ENCODE data around the gene COQ6. TPM values are rescaled to one million over a fixed set of nuclear protein-coding genes. Genes with fewer than 3 reads are reported as not detected.

Gene COQ6
- total and polyA plus RNA-seq, 2 of the 8 experiments (the other 6 are each of a cell fraction or from before 2014, with no cell fraction given): 9.5 to 15.5 TPM

GRCh38 chr14:73988065-73988464 lies 38.0 kb downstream of the COQ6 start:
- ChIA-PET CTCF (ENCODE audit: partially characterized antibody) (interaction anchor here (0.7 to 1.1 kb wide), 2 partner anchors 14 to 30 kb away, joined by 3 to 4 read pairs; no protein-coding TSS in a partner anchor), POLR2A (ENCODE audit: partially characterized antibody) (interaction anchor here (1.5 kb wide), 1 partner anchor 15 kb away, joined by 3 read pairs; no protein-coding TSS in a partner anchor)
- no peaks in the 10 kb centered on the region for H4K20me1 ChIP-seq (replicated peaks in 1 of 2; ENCODE audit: control insufficient read depth in 1 of 2, insufficient read depth in 2 of 2, low read length in 2 of 2)
- H3K79me1 ChIP-seq (ENCODE audit: low read depth, low read length): no peaks in the 10 kb centered on the region
- no peak overlapping the region for H2BK12ac ChIP-seq (ENCODE audit: low read depth, low read length)
- H3K9me3 ChIP-seq (ENCODE audit: insufficient read depth in 2 of 2, low read depth in 1 of 2, low read length in 1 of 2): no peaks in the 10 kb centered on the region
- no peak overlapping the region for H4K91ac ChIP-seq (replicated peaks; ENCODE audit: insufficient read length, low read length)
- DNase-seq (ENCODE audit: low read depth in 1 of 2, low spot score in 2 of 2) (no peak), FAIRE-seq (no peak)
- no peak overlapping the region for H2AFZ ChIP-seq (ENCODE audit: low read length)
- no peak overlapping the region for H3K18ac ChIP-seq (ENCODE audit: extremely low read depth, low read length)
- no peaks in the 10 kb centered on the region for H3K23me2 ChIP-seq (ENCODE audit: low read depth, low read length)
- H4K5ac ChIP-seq (ENCODE audit: insufficient read length, low read depth, low read length): no peak overlapping the region
- H3K27me3 ChIP-seq (replicated peaks in 1 of 4; ENCODE audit: control insufficient read depth in 3 of 4, extremely low read depth in 1 of 4, insufficient read depth in 3 of 4, low read length in 3 of 4): no peaks in the 10 kb centered on the region
- no peak overlapping the region for H2BK5ac ChIP-seq (ENCODE audit: low read depth, low read length)
- no peaks in the 10 kb centered on the region for H3K4me1 ChIP-seq (replicated peaks in 1 of 4; ENCODE audit: control insufficient read depth in 3 of 4, insufficient read depth in 4 of 4, low read length in 3 of 4)
- H4K8ac ChIP-seq (ENCODE audit: extremely low read depth, insufficient read depth, low read length): no peak overlapping the region
- H3K14ac ChIP-seq (ENCODE audit: insufficient read length): no peak overlapping the region
- no peak overlapping the region for H2BK20ac ChIP-seq (ENCODE audit: low read length)
- no peak overlapping the region for H2AK5ac ChIP-seq (ENCODE audit: low read depth, low read length)
- H3K79me2 ChIP-seq (ENCODE audit: control insufficient read depth in 1 of 2, insufficient read depth in 2 of 2, low read length in 2 of 2): no peaks in the 10 kb centered on the region
- H3K56ac ChIP-seq (replicated peaks; ENCODE audit: insufficient read length, low read depth, low read length): no peak overlapping the region
- H2BK120ac ChIP-seq (replicated peaks; ENCODE audit: low read depth, low read length): no peak overlapping the region
- H3K36me3 ChIP-seq (ENCODE audit: control insufficient read depth in 2 of 4, insufficient read depth in 4 of 4, low read length in 3 of 4): peaks cover 0 to 8% (median 0%) of the 10 kb centered on the region in 4 experiments; a peak in 1 of 8 replicates
- no peak overlapping the region for H3K4ac ChIP-seq (replicated peaks; ENCODE audit: insufficient read length, low read depth, low read length)
- 90% methylated on average over 3 of the region's 3 CpGs; no CpG with 5 or more reads in 1 of the 2 experiments for WGBS, 2 experiments (ENCODE audit: extremely low coverage in 1 of 2, insufficient coverage in 1 of 2, insufficient read length in 1 of 2, insufficient replicate concordance in 2 of 2, low coverage in 1 of 2, low lambda C conversion rate in 2 of 2, missing lambda C conversion rate in 1 of 2)
- H2BK15ac ChIP-seq (ENCODE audit: low read length): no peak overlapping the region
- H3K27ac ChIP-seq (ENCODE audit: low read depth, low read length): no peak overlapping the region
- H3K4me2 ChIP-seq (ENCODE audit: insufficient read depth in 1 of 2, low read depth in 2 of 2, low read length in 2 of 2): no peak overlapping the region
- no peak overlapping the region for H3K9ac ChIP-seq (replicated peaks in 1 of 4; ENCODE audit: extremely low read depth in 1 of 4, low read depth in 3 of 4, low read length in 3 of 4)
- no peak overlapping the region for H3K4me3 ChIP-seq (ENCODE audit: extremely low read depth in 1 of 4, insufficient read depth in 2 of 4, low read depth in 3 of 4, low read length in 4 of 4)
- no peak overlapping the region for H3K23ac ChIP-seq (ENCODE audit: insufficient read length)
- TF ChIP-seq KDM5A (IDR thresholded peaks at IDR 0.05; ENCODE audit: low read length): no peak
- TF ChIP-seq GTF2F1 (IDR thresholded peaks at IDR 0.05; ENCODE audit: borderline replicate concordance, low read depth, low read length): no peak
- no peak for TF ChIP-seq BRCA1 (IDR thresholded peaks at IDR 0.05; ENCODE audit: low read depth, low read length)
- TF ChIP-seq KDM1A (IDR thresholded peaks at IDR 0.05; ENCODE audit: borderline replicate concordance, low read length): no peak
- TF ChIP-seq RNF2 (IDR thresholded peaks at IDR 0.05; ENCODE audit: borderline replicate concordance, low read depth, low read length, missing control alignments, poor library complexity, severe bottlenecking): no peak
- TF ChIP-seq TEAD4 (IDR thresholded peaks at IDR 0.05; ENCODE audit: low read depth, low read length): no peak
- no peak for TF ChIP-seq CHD2 (IDR thresholded peaks at IDR 0.05; ENCODE audit: low read length)
- TF ChIP-seq TCF12 (IDR thresholded peaks at IDR 0.05; ENCODE audit: low read depth, low read length): no peak
- TF ChIP-seq EZH2 (IDR thresholded peaks at IDR 0.05; ENCODE audit: low read depth, low read length, severe bottlenecking): no peak
- no peak for TF ChIP-seq POLR2A (IDR thresholded peaks at IDR 0.05; ENCODE audit: control extremely low read depth in 1 of 2, low read depth in 2 of 2, low read length in 2 of 2)
- no peak for TF ChIP-seq KDM4A (IDR thresholded peaks at IDR 0.05; ENCODE audit: low read depth, low read length, severe bottlenecking)
- TF ChIP-seq SP2 (IDR thresholded peaks at IDR 0.05; ENCODE audit: low read length): no peak
- TF ChIP-seq RFX5 (IDR thresholded peaks at IDR 0.05; ENCODE audit: borderline replicate concordance, low read depth, low read length): no peak
- TF ChIP-seq SP1 (IDR thresholded peaks at IDR 0.05; ENCODE audit: low read depth, low read length): no peak
- no peak for TF ChIP-seq FOSL1 (IDR thresholded peaks at IDR 0.05; ENCODE audit: insufficient read depth, low read depth, low read length)
- no peak for TF ChIP-seq SRF (IDR thresholded peaks at IDR 0.05; ENCODE audit: low read depth, low read length)
